Measurements from ENCODE around the gene RCAN2.
A peak's percentile ranks its signal among the peaks of the same experiment; 100 is the strongest.
"Not testable (repeated sequence)": the region's sequence is repeated elsewhere in the genome, so short reads cannot be mapped to it uniquely, and the experiment has no call there.

RCAN2 gene

GRCh38 chr6:46387728-46388127 is 103.5 kb downstream of the RCAN2 start:
- DNase-seq (ENCODE audit: low spot score), result not testable (repeated sequence)

GRCh38 chr6:46381579-46381978 is 109.7 kb downstream of the RCAN2 start:
- peak; percentile 52 for DNase-seq (ENCODE audit: low spot score)

GRCh38 chr6:46381057-46381456 is 110.2 kb downstream of the RCAN2 start:
- DNase-seq (ENCODE audit: low spot score), result no peak

GRCh38 chr6:46380152-46380807 is 111.0 kb downstream of the RCAN2 start:
- no peak for DNase-seq (ENCODE audit: low spot score)

GRCh38 chr6:46378882-46379416 is 112.3 kb downstream of the RCAN2 start:
- DNase-seq (ENCODE audit: low spot score), result peak; percentile 97

- no peak for DNase-seq (ENCODE audit: low spot score)
Measured at GRCh38 chr6:46378161-46378881, 112.9 kb downstream of the RCAN2 start.

- DNase-seq (ENCODE audit: low spot score), result no peak
Measured at GRCh38 chr6:46377209-46377608, 114.0 kb downstream of the RCAN2 start.

GRCh38 chr6:46376562-46377061 is 114.6 kb downstream of the RCAN2 start:
- DNase-seq (ENCODE audit: low spot score), result peak; percentile 38

- DNase-seq (ENCODE audit: low spot score), result no peak
Measured at GRCh38 chr6:46370622-46371021, 120.6 kb downstream of the RCAN2 start.

GRCh38 chr6:46368169-46368536 is 123.1 kb downstream of the RCAN2 start:
- no peak for DNase-seq (ENCODE audit: low spot score)

- DNase-seq (ENCODE audit: low spot score), result no peak
Measured at GRCh38 chr6:46367354-46368168, 123.7 kb downstream of the RCAN2 start.

GRCh38 chr6:46366190-46366900 is 124.9 kb downstream of the RCAN2 start:
- no peak for DNase-seq (ENCODE audit: low spot score)

- DNase-seq (ENCODE audit: low spot score), result no peak
Measured at GRCh38 chr6:46357591-46357990, 133.7 kb downstream of the RCAN2 start.

- no peak for DNase-seq (ENCODE audit: low spot score)
Measured at GRCh38 chr6:46356543-46356942, 134.7 kb downstream of the RCAN2 start.

- no peak for DNase-seq (ENCODE audit: low spot score)
Measured at GRCh38 chr6:46353528-46353927, 137.7 kb downstream of the RCAN2 start.

GRCh38 chr6:46352541-46353268 is 138.5 kb downstream of the RCAN2 start:
- DNase-seq (ENCODE audit: low spot score), result no peak

- DNase-seq (ENCODE audit: low spot score), result no peak
Measured at GRCh38 chr6:46350714-46351113, 140.5 kb downstream of the RCAN2 start.

GRCh38 chr6:46347669-46348068 is 143.6 kb downstream of the RCAN2 start:
- peak; percentile 32 for DNase-seq (ENCODE audit: low spot score)

GRCh38 chr6:46340246-46340645 is 151.0 kb downstream of the RCAN2 start:
- no peak for DNase-seq (ENCODE audit: low spot score)

GRCh38 chr6:46338131-46338530 is 153.1 kb downstream of the RCAN2 start:
- DNase-seq (ENCODE audit: low spot score), result no peak

- no peak for DNase-seq (ENCODE audit: low spot score)
Measured at GRCh38 chr6:46334442-46334841, 156.8 kb downstream of the RCAN2 start.
